NCI-H2081 treated with DMSO at 0.1 percent for 48 hours (cell line): ENCODE measurements around the gene CCSER1.
A peak's percentile ranks its signal among the peaks of the same experiment; 100 is the strongest.

Experiments
- DNase-seq: peaks from one replicate; lab custom pipeline; 2025; lab: John Stamatoyannopoulos, UW

CCSER1 gene

GRCh38 chr4:90127223-90127705 is at the start of gene CCSER1:
TSS of gene CCSER1 (plus strand) at chr4:90127394.
- DNase-seq, result peak; percentile 21

GRCh38 chr4:90078440-90078839 is 48.8 kb upstream of the CCSER1 start:
- DNase-seq, result no peak

DNA sequence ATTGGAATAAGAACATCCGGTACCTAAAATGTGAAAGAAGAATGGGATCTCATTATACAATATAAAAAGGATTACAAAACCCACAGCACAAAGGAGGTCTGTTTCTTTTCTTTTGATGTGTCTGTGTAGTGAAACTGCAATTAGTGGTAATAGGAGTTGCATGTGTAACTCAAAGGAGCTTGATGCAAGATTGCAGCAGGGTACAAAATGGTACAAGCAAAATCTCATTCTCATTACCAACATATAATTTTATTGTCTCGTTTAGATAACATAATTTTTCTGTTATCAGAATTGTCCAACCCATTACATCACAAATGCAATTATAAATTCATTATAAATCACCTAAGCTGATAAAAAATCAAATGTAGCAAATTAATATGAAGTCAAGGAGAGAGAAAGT is 47.1 kb upstream of the CCSER1 start:
- no peak for DNase-seq

DNA sequence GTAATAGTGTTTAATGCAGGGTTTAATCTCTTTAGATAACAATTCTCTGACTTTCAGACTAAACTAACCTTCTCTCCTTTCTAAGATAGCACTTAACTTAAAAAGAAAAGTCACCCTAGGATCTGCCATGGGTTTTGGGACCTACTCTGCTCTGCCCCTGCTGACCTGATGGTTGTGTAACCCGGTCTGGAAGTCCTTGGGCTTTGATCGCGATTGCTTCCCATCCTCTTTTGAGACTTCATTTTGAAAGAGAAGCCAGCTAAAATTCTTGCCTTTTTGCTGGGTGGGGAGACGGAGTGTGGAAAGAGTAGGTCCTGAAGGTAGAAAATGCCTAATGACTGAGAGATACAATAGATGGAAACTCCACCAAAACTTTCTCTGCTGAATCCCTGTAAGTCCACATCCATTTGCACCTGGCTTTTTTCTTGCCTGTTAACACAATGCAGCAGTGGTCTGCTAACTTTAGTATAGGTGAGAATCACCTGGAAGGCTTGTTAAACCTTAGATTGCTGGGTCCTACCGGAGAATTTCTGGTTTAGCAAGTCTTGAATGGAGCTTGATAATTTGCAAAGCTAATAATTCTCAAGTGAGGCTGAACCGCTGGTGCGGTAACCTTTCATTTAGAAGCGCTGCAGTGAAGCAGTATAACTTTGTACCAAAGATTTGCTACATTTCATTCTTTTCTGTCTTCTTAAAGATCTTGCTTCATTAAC is 45.6 kb upstream of the CCSER1 start:
- no peak for DNase-seq

- DNase-seq, result no peak
Observed at GRCh38 chr4:90082449-90082848, 44.7 kb upstream of the CCSER1 start.

DNA sequence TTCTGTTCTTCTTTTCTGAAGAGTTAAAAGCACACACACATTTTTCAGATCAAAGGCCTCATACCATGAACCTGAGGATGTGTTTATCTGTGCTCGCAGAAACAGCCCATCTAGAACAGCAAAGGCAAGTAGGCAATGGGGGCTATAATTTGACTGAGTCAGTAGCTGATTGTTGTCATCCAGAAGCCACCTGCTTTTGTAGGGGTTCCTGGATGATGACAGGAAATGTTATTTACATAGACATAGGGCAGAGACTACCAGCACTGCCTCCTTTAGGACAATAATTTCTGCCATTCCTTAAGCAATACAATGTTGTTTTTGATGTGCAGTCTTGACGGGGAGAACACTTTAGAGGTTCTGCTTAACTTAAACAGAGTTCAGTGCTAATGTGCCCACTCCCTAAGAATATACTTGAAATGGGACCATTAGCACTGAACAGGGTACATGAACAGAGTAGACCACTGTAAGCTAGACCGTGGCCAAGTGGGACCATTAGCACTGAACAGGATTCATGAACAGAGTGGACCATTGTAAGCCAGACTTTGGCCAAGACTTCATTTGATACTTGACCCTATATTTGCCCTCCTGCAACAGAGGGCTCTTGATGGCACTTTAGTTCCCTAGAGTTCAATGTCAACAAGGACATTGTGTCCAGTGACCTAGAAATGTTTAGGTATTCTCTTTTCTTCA is 42.8 kb upstream of the CCSER1 start:
- no peak for DNase-seq

GRCh38 chr4:90084967-90085295 is 42.3 kb upstream of the CCSER1 start:
- DNase-seq, result no peak

DNA sequence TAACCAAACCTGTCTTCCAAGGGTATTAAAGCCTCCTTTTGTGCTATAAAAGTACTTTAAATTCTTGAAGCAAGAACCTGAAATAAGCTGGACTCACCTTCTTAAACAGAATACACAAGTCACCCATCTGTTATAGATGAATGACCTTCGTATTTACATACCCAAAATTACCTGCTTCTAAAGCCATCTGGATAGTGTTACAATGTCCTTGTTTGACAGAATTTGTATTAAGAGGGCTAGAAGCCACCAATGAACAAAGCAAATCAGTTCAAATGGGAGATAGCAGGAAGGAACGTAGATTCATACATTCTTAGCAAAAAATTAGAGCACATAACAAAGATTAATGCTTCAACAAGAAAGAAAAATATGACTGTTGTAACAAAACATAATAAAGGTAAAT is 33.7 kb upstream of the CCSER1 start:
- no peak for DNase-seq

- DNase-seq, result no peak
Observed at GRCh38 chr4:90095000-90095399, 32.2 kb upstream of the CCSER1 start.

GRCh38 chr4:90099812-90100211 is 27.4 kb upstream of the CCSER1 start:
- DNase-seq, result no peak

GRCh38 chr4:90103991-90104390 is 23.2 kb upstream of the CCSER1 start:
- no peak for DNase-seq

DNA sequence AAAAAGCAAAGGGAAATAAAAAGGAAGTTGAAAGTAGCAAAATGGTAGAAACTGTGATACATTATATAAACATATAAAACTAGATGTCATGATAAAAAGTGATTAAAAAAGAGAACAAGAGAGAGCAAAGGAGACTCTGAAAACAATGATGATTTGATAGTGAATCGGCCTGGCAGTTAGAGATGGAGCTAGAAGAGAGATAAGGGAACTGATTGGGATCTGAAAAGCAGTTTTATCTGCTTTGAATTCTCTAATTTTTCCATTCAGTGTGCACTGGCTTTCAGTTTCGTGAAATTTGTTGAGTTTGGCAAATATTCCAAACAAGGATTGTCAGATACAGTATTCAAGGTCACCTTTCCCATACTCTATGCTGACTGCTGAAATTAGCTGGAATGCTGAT is 21.9 kb upstream of the CCSER1 start:
- DNase-seq, result no peak

GRCh38 chr4:90112715-90113114 is 14.5 kb upstream of the CCSER1 start:
- DNase-seq, result no peak

GRCh38 chr4:90113881-90114457 is 13.2 kb upstream of the CCSER1 start:
- DNase-seq, result no peak

- DNase-seq, result no peak
Observed at GRCh38 chr4:90118527-90119195, 8.5 kb upstream of the CCSER1 start.

DNA sequence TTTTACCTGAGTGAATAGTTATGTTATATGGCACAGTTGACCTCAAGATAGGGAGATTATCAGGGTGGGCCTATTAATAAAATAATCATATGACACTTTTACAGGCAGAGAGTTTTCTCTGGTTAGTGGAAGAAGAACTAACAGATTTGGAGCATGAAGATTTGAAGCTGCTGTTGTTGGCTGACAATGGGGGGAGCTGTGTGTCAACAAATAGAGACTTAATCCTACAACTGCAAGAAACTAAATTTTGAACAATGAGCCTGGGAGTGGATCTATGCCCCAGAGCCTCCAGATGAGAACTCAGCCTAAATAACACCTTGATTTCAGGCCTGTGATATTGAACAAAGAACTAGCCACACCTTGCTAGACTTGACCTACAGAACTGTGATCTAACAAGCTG is 7.2 kb upstream of the CCSER1 start:
- no peak for DNase-seq

DNA sequence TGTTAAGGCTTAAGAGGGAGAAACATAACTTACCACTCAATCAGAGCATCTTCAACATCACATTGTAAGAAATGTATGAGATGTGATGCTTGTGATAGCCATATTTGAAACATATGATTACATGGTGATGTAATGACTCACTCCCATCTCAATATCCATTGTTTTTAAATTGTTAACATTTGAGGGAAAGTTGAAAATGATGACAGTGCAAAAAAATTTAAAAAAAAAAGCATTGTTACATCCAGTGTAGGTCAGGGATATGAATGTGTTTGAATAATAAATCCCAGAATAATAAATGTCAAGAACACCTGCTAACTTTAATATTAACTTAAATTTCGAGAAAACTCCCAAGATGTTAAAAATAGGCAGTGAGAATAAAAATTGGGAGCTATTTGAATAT is 6.4 kb upstream of the CCSER1 start:
- DNase-seq, result no peak

- no peak for DNase-seq
Observed at GRCh38 chr4:90121676-90122354, 5.4 kb upstream of the CCSER1 start.

DNA sequence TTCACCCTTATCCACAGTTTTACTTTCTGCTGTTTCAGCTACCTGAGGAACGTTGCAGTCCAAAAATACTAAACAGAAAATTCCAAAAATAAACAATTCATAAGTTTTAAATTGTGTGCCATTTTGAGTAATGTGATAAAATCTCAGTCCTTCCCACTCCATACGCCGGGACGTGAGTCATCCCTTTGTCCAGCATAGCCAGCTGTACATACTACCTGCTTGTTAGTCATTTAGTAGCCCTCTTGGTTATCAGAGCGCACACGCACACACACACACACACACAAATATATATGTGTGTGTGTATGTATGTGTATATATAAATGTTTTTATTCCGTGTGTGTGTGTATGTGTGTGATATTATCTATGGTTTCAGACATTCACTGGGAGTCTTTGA is 4.8 kb upstream of the CCSER1 start:
- no peak for DNase-seq

- DNase-seq, result no peak
Observed at GRCh38 chr4:90124276-90124675, 2.9 kb upstream of the CCSER1 start.

- no peak for DNase-seq
Observed at GRCh38 chr4:90126805-90127204, 389 bp upstream of the CCSER1 start.

DNA sequence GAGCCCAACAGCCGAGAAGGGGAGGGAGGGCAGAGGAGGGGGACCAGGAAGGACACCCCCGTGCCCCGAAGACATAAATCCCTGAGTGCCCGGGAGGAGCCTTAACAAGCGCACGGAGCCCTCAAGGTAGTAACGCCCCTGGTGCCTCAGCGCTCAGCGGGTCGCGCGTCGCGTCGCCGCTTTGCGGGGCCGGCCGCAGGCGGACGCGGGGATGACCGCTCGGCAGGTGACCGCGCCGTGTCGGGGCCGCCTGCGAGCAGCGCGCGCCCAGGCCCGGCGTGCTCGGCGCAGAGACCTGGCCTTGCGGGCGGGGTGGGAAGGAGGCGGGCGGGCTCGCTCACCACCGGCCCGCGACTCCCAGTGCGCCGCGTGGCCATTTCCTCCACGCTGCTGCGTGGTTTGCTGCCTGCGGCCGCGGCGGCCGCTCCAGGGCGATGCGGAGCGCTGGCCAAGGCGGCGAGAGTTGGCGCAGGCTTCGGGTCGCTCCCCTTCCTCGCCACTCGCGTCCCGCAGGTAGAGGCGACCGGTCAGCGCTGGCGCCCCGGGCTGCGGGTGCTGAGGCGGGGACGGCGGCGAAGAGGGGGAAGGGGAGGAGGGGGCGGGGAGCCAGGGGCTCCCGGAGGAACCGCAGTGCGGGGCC is 632 bp downstream of the CCSER1 start:
- DNase-seq, result no peak
